ENCODE measurements around the gene TNNT2. TPM values are rescaled to one million over a fixed set of nuclear protein-coding genes. Genes with fewer than 3 reads are reported as not detected.

Gene TNNT2
- total RNA-seq, 1 experiment from 2014 or later = 0.90 TPM

- peak overlapping the region; percentile 17 for H3K27ac ChIP-seq (ENCODE audit: low read depth, low read length, poor library complexity, severe bottlenecking)
- H3K9me3 ChIP-seq (ENCODE audit: low read depth, low read length, poor library complexity, severe bottlenecking) = no peaks in the 10 kb centered on the region
- no peaks in the 10 kb centered on the region for H3K27me3 ChIP-seq (replicated peaks; ENCODE audit: insufficient read depth, low read depth, low read length, poor library complexity)
- no peak overlapping the region for H3K4me3 ChIP-seq (ENCODE audit: low read depth, low read length, poor library complexity, severe bottlenecking)
- H3K36me3 ChIP-seq (ENCODE audit: insufficient read depth, low read length, poor library complexity, severe bottlenecking) = peaks cover 100% of the 10 kb centered on the region
- peaks cover 4% of the 10 kb centered on the region for H3K4me1 ChIP-seq (ENCODE audit: insufficient read depth, low read length, poor library complexity, severe bottlenecking)
- no TSS peak for BruUV-seq (replicated peaks)
- POLR2A ChIA-PET (ENCODE audit: low non-redundant PET) = no interaction called here
- CTCF ChIA-PET = interaction anchor here (0.5 kb wide), 1 partner anchor 11 kb away, joined by 5 read pairs; no protein-coding TSS in a partner anchor
- TF ChIP-seq CTCF (conservative IDR thresholded peaks at IDR 0.05; ENCODE audit: low read depth, low read length) = no peak
- TF ChIP-seq EZH2 (IDR thresholded peaks at IDR 0.05; ENCODE audit: borderline replicate concordance, low read depth, low read length, poor library complexity, severe bottlenecking) = no peak
- no peak for DNase-seq (ENCODE audit: low spot score)
- intact Hi-C loops (cut with micrococcal nuclease; ENCODE audit: unreplicated experiment) = no loop called here
Measured at GRCh38 chr1:201321826-201322390, 55.6 kb downstream of the TNNT2 start.

GRCh38 chr1:201320168-201320788 lies 57.2 kb downstream of the TNNT2 start:
- H3K36me3 ChIP-seq (ENCODE audit: insufficient read depth, low read length, poor library complexity, severe bottlenecking) = peaks cover 100% of the 10 kb centered on the region
- DNase-seq (ENCODE audit: low spot score) = no peak
- H3K4me1 ChIP-seq (ENCODE audit: insufficient read depth, low read length, poor library complexity, severe bottlenecking) = peaks cover 4% of the 10 kb centered on the region
- H3K9me3 ChIP-seq (ENCODE audit: low read depth, low read length, poor library complexity, severe bottlenecking) = no peaks in the 10 kb centered on the region
- TF ChIP-seq CTCF (conservative IDR thresholded peaks at IDR 0.05; ENCODE audit: low read depth, low read length) (no peak), EZH2 (IDR thresholded peaks at IDR 0.05; ENCODE audit: borderline replicate concordance, low read depth, low read length, poor library complexity, severe bottlenecking) (no peak)
- ChIA-PET CTCF (no interaction called here), POLR2A (ENCODE audit: low non-redundant PET) (no interaction called here)
- BruUV-seq (replicated peaks) = no TSS peak
- peak overlapping the region; percentile 75 for H3K27ac ChIP-seq (ENCODE audit: low read depth, low read length, poor library complexity, severe bottlenecking)
- no peak overlapping the region for H3K4me3 ChIP-seq (ENCODE audit: low read depth, low read length, poor library complexity, severe bottlenecking)
- intact Hi-C loops (cut with micrococcal nuclease; ENCODE audit: unreplicated experiment) = no loop called here
- no peaks in the 10 kb centered on the region for H3K27me3 ChIP-seq (replicated peaks; ENCODE audit: insufficient read depth, low read depth, low read length, poor library complexity)

- Histone ChIP-seq H3K9me3 (ENCODE audit: low read depth, low read length, poor library complexity, severe bottlenecking) (no peaks in the 10 kb centered on the region), H3K27me3 (replicated peaks; ENCODE audit: insufficient read depth, low read depth, low read length, poor library complexity) (no peaks in the 10 kb centered on the region), H3K27ac (ENCODE audit: low read depth, low read length, poor library complexity, severe bottlenecking) (peak overlapping the region; percentile 75), H3K36me3 (ENCODE audit: insufficient read depth, low read length, poor library complexity, severe bottlenecking) (peaks cover 100% of the 10 kb centered on the region), H3K4me3 (ENCODE audit: low read depth, low read length, poor library complexity, severe bottlenecking) (no peak overlapping the region), H3K4me1 (ENCODE audit: insufficient read depth, low read length, poor library complexity, severe bottlenecking) (peaks cover 4% of the 10 kb centered on the region)
- no TSS peak for BruUV-seq (replicated peaks)
- ChIA-PET CTCF (no interaction called here), POLR2A (ENCODE audit: low non-redundant PET) (no interaction called here)
- intact Hi-C loops (cut with micrococcal nuclease; ENCODE audit: unreplicated experiment) = no loop called here
- TF ChIP-seq CTCF (conservative IDR thresholded peaks at IDR 0.05; ENCODE audit: low read depth, low read length) (no peak), EZH2 (IDR thresholded peaks at IDR 0.05; ENCODE audit: borderline replicate concordance, low read depth, low read length, poor library complexity, severe bottlenecking) (no peak)
- no peak for DNase-seq (ENCODE audit: low spot score)
Measured at GRCh38 chr1:201319631-201320030, 57.8 kb downstream of the TNNT2 start.

Data from A673 (cell line).